Measurements from ENCODE around the gene MERTK.
"Not testable (repeated sequence)": the region's sequence is repeated elsewhere in the genome, so short reads cannot be mapped to it uniquely, and the experiment has no call there.

MERTK gene

GRCh38 chr2:112019569-112019982, 121.2 kb downstream of the MERTK start:
- DNase-seq, result no peak

DNA sequence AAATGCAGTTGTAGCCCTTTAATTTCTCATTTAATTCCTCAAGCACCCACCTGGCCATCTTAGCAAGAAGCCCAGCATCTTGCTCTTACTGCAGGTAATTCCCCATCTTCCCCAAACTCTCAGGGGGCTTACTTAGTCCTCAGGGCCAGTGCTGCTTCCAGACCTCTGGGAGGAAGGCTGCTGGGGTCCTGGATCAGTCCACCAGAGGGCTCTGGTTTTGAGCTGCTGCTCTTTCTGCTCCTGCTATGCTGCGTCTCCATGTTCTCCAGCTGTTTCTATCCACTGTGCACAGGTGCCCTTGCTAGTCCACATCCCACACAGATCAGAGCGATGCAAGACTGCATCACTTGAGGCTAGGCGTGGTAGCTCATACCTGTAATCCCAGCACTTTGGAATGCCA, 122.2 kb downstream of the MERTK start:
- no peak for DNase-seq

DNA sequence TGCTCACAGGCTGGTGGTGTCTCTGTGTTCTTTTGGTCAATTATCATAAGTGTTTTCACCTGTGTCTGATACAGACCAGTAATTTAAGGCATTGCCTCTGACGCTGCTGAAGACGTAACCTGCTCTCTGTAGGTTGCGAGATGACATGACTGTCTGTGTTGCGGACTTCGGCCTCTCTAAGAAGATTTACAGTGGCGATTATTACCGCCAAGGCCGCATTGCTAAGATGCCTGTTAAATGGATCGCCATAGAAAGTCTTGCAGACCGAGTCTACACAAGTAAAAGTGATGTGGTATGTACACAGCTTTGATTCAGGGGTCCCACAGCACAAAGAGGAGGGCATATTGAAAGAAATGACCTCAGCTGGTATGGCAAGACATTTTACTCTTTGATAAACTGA, 122.9 kb downstream of the MERTK start:
- no peak for DNase-seq

DNA sequence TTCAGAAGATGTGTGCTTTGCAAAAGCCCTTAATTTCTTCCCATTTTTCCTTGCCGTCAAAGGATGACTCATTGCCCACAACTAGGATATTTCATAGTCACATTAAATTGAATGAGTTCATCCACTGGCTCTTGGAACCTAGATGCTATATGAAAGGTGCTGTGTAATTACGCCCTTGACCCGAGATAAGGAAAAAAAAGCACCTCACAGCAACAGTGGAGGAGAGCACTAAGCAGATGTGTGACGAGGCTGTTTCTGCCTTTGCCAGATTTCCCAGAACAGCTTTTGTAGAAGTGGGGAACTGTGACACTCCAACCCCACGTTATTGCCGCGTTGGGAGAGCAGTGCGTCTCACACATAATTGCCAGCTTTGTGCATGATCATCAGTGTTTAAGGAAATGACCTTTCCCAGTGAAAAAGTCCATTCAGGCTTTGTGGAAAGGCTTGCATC, 123.4 kb downstream of the MERTK start:
- DNase-seq, result no peak

- no peak for DNase-seq
Observed at GRCh38 chr2:112023707-112024106, 125.3 kb downstream of the MERTK start.

- no peak for DNase-seq
Observed at GRCh38 chr2:112024231-112024630, 125.8 kb downstream of the MERTK start.

GRCh38 chr2:112024896-112025491, 126.6 kb downstream of the MERTK start:
- DNase-seq, result no peak

DNA sequence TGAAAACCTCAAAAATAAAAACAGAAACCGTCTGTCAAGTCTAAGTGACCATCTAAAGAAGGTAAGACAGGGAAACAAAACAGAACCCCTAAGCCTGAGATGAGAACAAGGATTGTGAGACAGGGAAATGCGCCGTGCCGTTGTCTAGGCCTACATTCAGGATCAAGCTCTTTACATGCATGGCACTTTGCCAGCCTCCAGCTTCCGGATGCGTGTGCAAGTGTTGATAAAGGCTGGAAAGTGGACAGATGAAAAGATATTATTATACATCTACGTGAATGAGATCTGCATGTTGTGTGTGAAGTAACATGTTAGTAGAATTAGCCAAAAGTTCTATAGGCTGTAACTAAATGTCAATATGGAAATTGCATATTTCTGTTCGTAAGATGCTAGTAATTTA, 128.1 kb downstream of the MERTK start:
- DNase-seq, result no peak

DNA sequence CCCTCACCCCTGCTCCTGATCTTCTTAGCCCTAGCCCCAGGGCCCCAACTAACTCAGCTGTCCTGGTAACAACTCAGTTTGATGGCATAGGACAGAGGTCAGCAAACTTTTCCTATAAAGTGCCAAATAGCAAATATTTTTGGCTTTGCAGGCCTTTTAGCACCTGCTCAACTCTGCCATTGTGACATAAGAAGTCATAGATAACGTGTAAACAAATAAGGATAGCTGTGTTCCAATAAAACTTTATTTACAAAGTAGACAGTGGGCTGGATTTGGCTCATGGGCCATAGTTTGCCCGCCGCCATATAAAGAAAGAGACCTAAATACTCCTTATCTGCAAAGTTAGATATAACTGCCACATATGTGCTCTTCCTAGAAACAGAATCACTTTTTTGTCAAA, 129.4 kb downstream of the MERTK start:
- no peak for DNase-seq

- DNase-seq, result no peak
Observed at GRCh38 chr2:112029164-112029563, 130.8 kb downstream of the MERTK start.

- no peak for DNase-seq
Observed at GRCh38 chr2:112031473-112032223, 133.2 kb downstream of the MERTK start.

- no peak for DNase-seq
Observed at GRCh38 chr2:112032224-112032586, 133.8 kb downstream of the MERTK start.

DNA sequence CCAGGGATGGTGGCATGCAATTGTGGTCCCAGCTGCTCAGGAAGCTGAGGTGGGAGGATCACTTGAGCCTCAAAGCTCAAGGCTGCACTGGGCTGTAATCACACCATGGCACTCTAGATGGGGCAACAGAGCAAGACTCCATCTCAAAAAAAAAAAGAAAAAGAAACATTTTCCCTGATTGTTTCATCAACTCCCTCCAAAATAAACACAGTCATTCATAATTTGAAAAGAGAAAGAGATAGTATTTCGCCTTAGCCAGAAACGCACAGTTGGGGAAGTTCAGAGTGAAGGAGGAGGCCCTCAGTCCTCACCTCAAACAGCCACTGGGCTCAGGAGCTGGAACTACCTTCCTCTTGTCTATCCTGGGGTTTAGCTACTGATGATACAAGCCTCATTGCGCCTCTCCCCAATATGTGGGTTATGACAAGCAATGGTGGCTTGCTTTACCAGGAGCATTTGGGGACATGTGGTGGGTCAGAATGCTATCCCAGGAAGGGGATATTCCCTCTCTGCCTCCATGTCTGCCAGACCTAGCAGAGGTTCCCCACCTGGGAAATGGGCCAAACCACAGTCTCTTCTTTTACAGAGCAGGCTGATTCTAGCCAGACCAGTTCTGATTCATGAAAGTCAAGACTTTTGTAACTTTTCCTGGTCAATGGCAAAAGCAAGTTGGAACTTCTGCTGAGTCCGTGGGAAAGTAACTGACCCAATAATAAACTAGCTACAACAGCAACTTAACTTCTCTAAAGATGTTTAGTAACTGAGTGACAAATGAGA, 134.5 kb downstream of the MERTK start:
- no peak for DNase-seq

- no peak for DNase-seq
Observed at GRCh38 chr2:112033600-112033999, 135.2 kb downstream of the MERTK start.

DNA sequence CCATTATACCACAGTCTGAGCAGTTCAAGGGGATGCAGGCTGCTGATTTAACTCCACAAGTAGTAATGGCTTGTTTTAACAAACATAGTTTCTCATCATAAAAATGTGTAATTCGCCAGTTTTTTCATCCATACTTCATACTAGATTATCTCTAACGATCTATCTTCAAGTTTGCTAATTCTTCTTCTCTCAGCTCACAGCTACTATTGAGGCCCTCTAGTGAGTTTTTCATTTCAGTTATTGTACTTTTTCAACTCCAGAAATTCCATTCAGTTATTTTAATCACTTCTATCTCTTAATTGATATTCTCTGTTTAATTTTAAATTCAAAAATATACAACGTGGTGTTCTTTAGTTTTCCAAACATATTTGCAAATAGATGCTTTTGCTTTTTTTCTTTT, 136.5 kb downstream of the MERTK start:
- DNase-seq, result no peak

GRCh38 chr2:112035786-112036185, 137.4 kb downstream of the MERTK start:
- no peak for DNase-seq

DNA sequence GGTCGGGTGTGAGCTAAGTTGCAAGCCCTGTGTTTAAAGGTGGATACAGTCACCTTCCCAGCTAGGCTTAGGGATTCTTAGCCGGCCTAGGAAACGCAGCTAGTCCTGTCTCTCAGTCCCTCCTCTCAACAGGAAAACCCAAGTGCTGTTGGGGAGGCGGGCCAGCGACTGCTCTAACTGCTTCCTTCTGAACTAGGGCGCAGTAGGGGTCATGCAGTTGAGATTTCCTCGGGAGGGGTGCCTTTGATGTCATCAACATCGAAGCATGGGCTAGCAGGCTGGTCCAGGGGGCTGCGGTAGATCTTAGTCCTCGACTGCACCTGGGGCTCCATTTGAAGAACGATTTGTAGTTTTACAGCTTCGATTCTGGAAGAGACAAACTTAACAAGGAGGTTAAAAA, 141.1 kb downstream of the MERTK start:
- not testable (repeated sequence) for DNase-seq

DNA sequence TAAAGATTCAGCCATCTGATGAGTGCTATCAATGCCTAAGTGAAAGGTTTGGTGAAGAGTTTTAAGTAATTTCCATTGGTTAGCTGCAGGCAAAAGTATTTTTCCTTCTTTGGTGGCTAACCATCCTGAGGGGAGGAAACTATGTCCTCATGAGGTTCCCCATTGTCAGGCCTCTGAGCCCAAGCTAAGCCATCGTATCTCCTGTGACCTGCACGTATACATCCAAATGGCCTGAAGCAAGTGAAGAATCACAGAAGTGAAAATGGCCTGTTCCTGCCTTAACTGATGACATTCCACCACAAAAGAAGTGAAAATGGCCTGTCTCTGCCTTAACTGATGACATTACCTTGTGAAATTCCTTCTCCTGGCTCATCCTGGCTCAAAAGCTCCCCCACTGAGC, 141.7 kb downstream of the MERTK start:
- DNase-seq, result not testable (repeated sequence)

GRCh38 chr2:112041460-112041859, 143.1 kb downstream of the MERTK start:
- not testable (repeated sequence) for DNase-seq

DNA sequence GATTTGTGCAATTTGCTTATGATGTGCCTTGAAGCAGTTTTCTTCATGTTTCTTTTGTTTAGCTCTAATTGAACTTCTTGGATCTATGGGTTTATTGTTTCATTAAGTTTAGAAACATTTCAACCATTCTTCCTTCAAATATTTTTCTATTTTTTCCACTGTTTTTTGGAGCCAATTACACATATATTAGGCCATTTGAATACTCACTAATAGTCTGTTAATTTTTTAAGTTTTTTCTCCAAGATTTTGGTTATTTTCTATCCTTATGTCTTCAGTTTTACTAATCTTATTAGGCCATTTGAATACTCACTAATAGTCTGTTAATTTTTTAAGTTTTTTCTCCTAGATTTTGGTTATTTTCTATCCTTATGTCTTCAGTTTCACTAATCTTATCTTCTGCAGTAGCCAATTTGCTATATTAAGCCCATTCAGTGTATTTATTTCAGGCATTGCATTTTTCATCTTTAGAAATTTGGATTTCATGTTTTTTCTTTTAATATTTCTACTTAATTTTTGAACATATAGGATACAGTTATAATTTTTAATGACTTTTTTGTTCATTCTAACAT, 147.1 kb downstream of the MERTK start:
- no peak for DNase-seq

GRCh38 chr2:112046231-112046630, 147.8 kb downstream of the MERTK start:
- no peak for DNase-seq

DNA sequence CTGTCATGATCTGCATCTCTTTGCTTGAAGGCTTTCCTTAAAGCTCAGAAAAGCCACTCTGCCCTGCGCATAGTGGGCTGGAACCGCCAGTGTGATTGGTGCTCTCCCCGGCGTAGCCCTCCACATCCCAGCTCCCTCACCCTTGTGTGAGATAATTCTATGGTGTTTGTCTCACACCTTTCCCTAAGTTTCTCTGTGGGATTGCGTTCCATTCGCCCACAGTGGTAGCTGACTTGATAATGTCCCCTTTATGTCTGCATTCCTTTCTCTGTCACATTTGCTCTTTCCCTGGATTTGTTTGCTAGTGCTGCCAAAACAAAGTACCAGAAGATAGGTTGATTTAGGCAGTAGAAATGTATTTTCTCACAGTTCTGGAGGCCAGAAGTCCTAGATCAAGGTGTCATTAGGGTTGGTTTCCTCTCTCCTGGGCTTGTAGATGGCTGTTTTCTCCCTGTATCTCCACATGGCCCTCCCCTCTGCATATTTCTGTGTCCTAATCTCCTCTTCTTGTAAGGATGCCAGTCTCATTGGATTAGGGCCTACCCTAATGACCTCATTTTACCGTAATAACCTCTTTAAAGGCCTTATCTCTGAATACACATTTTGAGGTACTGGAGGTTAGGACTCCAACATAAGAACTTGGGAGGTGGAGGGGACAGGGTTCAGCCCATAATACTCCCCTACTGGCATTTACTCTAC, 149.3 kb downstream of the MERTK start:
- no peak for DNase-seq

DNA sequence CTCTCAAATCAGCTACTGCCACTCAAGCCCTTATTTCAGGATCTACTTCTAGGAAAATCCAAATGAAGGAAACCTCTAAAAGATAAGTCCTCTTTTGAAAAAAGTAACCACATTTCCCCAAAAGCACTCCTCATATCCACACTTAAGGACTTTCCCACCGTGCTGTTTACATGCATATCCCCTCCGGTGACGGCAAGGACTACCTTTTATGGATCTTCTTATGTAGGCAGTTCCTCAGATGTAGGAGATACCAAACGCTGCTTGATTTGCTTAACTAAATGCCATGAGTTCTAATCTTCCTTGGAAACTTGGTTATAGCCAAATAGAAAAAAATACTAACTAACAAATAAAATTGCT, 149.8 kb downstream of the MERTK start:
- no peak for DNase-seq

Measured in stimulated activated CD4-positive, alpha-beta T cell treated with anti-CD3 and anti-CD28 coated beads, Interleukin-4, amount 100 ng/mL, for 24 hours (primary cell).